HCT116 (cell line): ENCODE results near the gene LKAAEAR1. TPM values are rescaled to one million over a fixed set of nuclear protein-coding genes. Genes with fewer than 3 reads are reported as not detected.

Source experiments
- ATAC-seq: fragments of 200-7000 bp; cut with Tn5 transposase; 2 replicates; pipeline ENCODE4 v1.9.1; 2020; ENCODE audit warnings: mild to moderate bottlenecking, moderate library complexity
- BruUV-seq: library from RNA; stranded (reverse); fragments of 400-500 nt; replicated peaks from 2 replicates; lab custom pipeline; 2021; lab: Mats Ljungman, UMichigan
- CTCF ChIA-PET: fragments of 300-600 bp; sonication (Branson Sonifier 250); formaldehyde crosslinking; loops from one replicate; lab custom pipeline; 2021; ENCODE audit warnings: antibody characterized with exemption; lab: Charles Lee
- POLR2A ChIA-PET: fragments of 300-600, 350-600 bp; sonication (Branson Sonifier 250); formaldehyde crosslinking; loops from one replicate; lab custom pipeline; 2021; ENCODE audit warnings: antibody characterized with exemption; lab: Charles Lee
- RAD21 ChIA-PET, 2 experiments: fragments of 300-600 bp; sonication (Branson Sonifier 250); formaldehyde crosslinking; loops; one replicate each; lab custom pipeline; 2023; ENCODE audit warnings: low total read pairs in 2 of 2; ENCODE audit not compliant: uncharacterized antibody in 2 of 2, unreplicated experiment in 2 of 2, low non-redundant PET in 1 of 2; lab: Charles Lee
- DNase-seq: peaks from one replicate; pipeline ENCODE4 v3.0.0-alpha.2; 2010; ENCODE audit warnings: low read depth, low spot score
- H2AFZ ChIP-seq: fragments of 200-600 bp; shearing (Covaris generic), sonication (generic); 2 replicates; pipeline ENCODE4 v1.6.1; 2017; ENCODE audit warnings: low read depth, mixed run types, mixed read lengths, antibody characterized with exemption, low read length; ENCODE audit not compliant: poor library complexity, severe bottlenecking
- H3K27ac ChIP-seq: 2 replicates; pipeline ENCODE4 v1.5.1; 2012; ENCODE audit warnings: low read depth, low read length
- H3K27me3 ChIP-seq: fragments of 200-600 bp; sonication (generic); 2 replicates; pipeline ENCODE4 v1.6.1; 2016; ENCODE audit warnings: mixed run types, low read length, mixed read lengths; ENCODE audit not compliant: insufficient read depth
- H3K36me3 ChIP-seq, 2 experiments: fragments of 200-500 bp in 1 of 2; fragments of 200-600 bp in 1 of 2; sonication (Bioruptor generic) in 1 of 2; sonication (generic) in 1 of 2; 2 replicates each; pipeline versions ENCODE4 v1.5.1 to v1.6.1; 2014 to 2016; ENCODE audit warnings: low read length in 2 of 2, inconsistent platforms in 1 of 2, mixed read lengths in 1 of 2, mixed run types in 1 of 2; ENCODE audit not compliant: insufficient read depth in 2 of 2, control insufficient read depth in 1 of 2
- H3K4me1 ChIP-seq, 2 experiments: fragments of 200-600 bp in 1 of 2; sonication (generic) in 1 of 2; 2 replicates each; pipeline versions ENCODE4 v1.5.1 to v1.6.1; 2012 to 2017; ENCODE audit warnings: low read length in 2 of 2, inconsistent platforms in 1 of 2, mild to moderate bottlenecking in 1 of 2, mixed read lengths in 1 of 2, mixed run types in 1 of 2, moderate library complexity in 1 of 2; ENCODE audit not compliant: insufficient read depth in 2 of 2, control insufficient read depth in 1 of 2
- H3K4me2 ChIP-seq: fragments of 200-600 bp; sonication (generic); 2 replicates; pipeline ENCODE4 v1.6.1; 2017; ENCODE audit warnings: mixed run types, low read length, mixed read lengths
- H3K4me3 ChIP-seq, 2 experiments: fragments of 200-600 bp in 1 of 2; sonication (generic) in 1 of 2; replicated peaks in 1 of 2; 2 replicates each; pipeline ENCODE4 v1.5.1; 2011 to 2016; ENCODE audit warnings: low read length in 2 of 2, control low read depth in 1 of 2, low read depth in 1 of 2, mild to moderate bottlenecking in 1 of 2, mixed read lengths in 1 of 2, mixed run types in 1 of 2
- H3K79me2 ChIP-seq: fragments of 200-600 bp; sonication (generic); 2 replicates; pipeline ENCODE4 v1.6.1; 2017; ENCODE audit warnings: mild to moderate bottlenecking, mixed run types, low read length, moderate library complexity, mixed read lengths; ENCODE audit not compliant: insufficient read depth
- H3K9ac ChIP-seq: fragments of 200-600 bp; sonication (generic); 2 replicates; pipeline ENCODE4 v1.6.1; 2016; ENCODE audit warnings: low read length, mixed read lengths
- H3K9me2 ChIP-seq: fragments of 200-600 bp; sonication (generic), shearing (Covaris generic); 2 replicates; pipeline ENCODE4 v1.6.1; 2017; ENCODE audit warnings: mixed run types, mild to moderate bottlenecking, moderate library complexity; ENCODE audit not compliant: insufficient read depth
- H3K9me3 ChIP-seq, 2 experiments: fragments of 200-500 bp in 1 of 2; fragments of 200-600 bp in 1 of 2; sonication (Bioruptor generic) in 1 of 2; sonication (generic) in 1 of 2; 2 replicates each; pipeline ENCODE4 v1.6.1; 2014 to 2017; ENCODE audit warnings: low read length in 2 of 2, mixed read lengths in 2 of 2, inconsistent platforms in 1 of 2, low read depth in 1 of 2, mild to moderate bottlenecking in 1 of 2, mixed run types in 1 of 2, moderate library complexity in 1 of 2; ENCODE audit not compliant: control insufficient read depth in 1 of 2, insufficient read depth in 1 of 2
- H4K20me1 ChIP-seq: fragments of 200-600 bp; sonication (generic), shearing (Covaris generic); 2 replicates; pipeline ENCODE4 v1.6.1; 2017; ENCODE audit warnings: mixed run types, mild to moderate bottlenecking, moderate library complexity; ENCODE audit not compliant: insufficient read depth
- EGR1 ChIP-seq: IDR thresholded peaks from 2 replicates; pipeline ENCODE4 v1.6.1; 2012; ENCODE audit warnings: low read depth
- ELF1 ChIP-seq: IDR thresholded peaks from 2 replicates; pipeline ENCODE4 v1.6.1; 2012; ENCODE audit warnings: low read depth, borderline replicate concordance
- EZH2 ChIP-seq: fragments of 200-600 bp; sonication (generic); IDR thresholded peaks from 2 replicates; pipeline ENCODE4 v1.6.1; 2017; ENCODE audit warnings: antibody characterized with exemption, mixed run types
- EZH2phosphoT487 ChIP-seq: fragments of 200-600 bp; IDR thresholded peaks from 2 replicates; pipeline ENCODE4 v1.6.1; 2018; ENCODE audit warnings: antibody characterized with exemption, borderline replicate concordance
- POLR2A ChIP-seq: IDR thresholded peaks from 2 replicates; pipeline ENCODE4 v1.7.0; 2011; ENCODE audit warnings: borderline replicate concordance; ENCODE audit not compliant: insufficient read depth, insufficient read length; ENCODE audit errors: extremely low read depth
- SIN3A ChIP-seq: IDR thresholded peaks from 2 replicates; pipeline ENCODE4 v1.6.1; 2012; ENCODE audit warnings: low read depth
- SP1 ChIP-seq: IDR thresholded peaks from 2 replicates; pipeline ENCODE4 v1.6.1; 2012; ENCODE audit warnings: low read depth
- SRF ChIP-seq: IDR thresholded peaks from 2 replicates; pipeline ENCODE4 v1.6.1; 2012; ENCODE audit warnings: low read depth
- TCF7L2 ChIP-seq: IDR thresholded peaks from 2 replicates; pipeline ENCODE4 v1.7.0; 2011; ENCODE audit warnings: borderline replicate concordance, inconsistent platforms; ENCODE audit not compliant: insufficient read depth, insufficient read length; ENCODE audit errors: extremely low read depth
- ZFX ChIP-seq: fragments of 450-650 bp; IDR thresholded peaks from 2 replicates; pipeline ENCODE4 v1.6.1; 2017
- ZNF274 ChIP-seq: fragments of 200-500 bp; sonication (Bioruptor generic); IDR thresholded peaks from 2 replicates; pipeline ENCODE4 v1.6.1; 2014; ENCODE audit warnings: mild to moderate bottlenecking, low read depth, low read length, inconsistent platforms
- intact Hi-C: fragments of 100-400 bp; cut with micrococcal nuclease; formaldehyde crosslinking; loops from 2 replicates; pipeline ENCODE4 v1.10.0; 2022
- total RNA-seq: library from RNA; stranded (reverse); gene quantifications from one replicate; pipeline ENCODE4 v1.2.1, GENCODE V29; 2021; ENCODE audit not compliant: unreplicated experiment
- TF ChIP-seq, protein P1 (sequence below), 3 experiments: fragments of 200-600 bp in 1 of 3; sonication (generic) in 1 of 3; IDR thresholded peaks in 2 of 3; conservative IDR thresholded peaks in 1 of 3; 2 replicates each; pipeline ENCODE4 v1.5.1; 2012 to 2017; ENCODE audit warnings: low read depth in 2 of 3, low read length in 2 of 3, antibody characterized with exemption in 1 of 3, borderline replicate concordance in 1 of 3, control low read depth in 1 of 3, mild to moderate bottlenecking in 1 of 3, mixed read lengths in 1 of 3, mixed run types in 1 of 3, moderate library complexity in 1 of 3; ENCODE audit not compliant: insufficient read depth in 1 of 3
- TF ChIP-seq, protein P2 (sequence below): IDR thresholded peaks from 2 replicates; pipeline ENCODE4 v1.6.1; 2012; ENCODE audit warnings: low read depth

LKAAEAR1 gene
- total RNA-seq, 1 experiment from 2014 or later, result not detected

GRCh38 chr20:64082126-64082731 is 2.0 kb downstream of the LKAAEAR1 start:
- TF ChIP-seq POLR2A (no peak), ZFX (no peak), SRF (no peak), ELF1 (no peak), EZH2phosphoT487 (no peak), EZH2 (no peak), SP1 (no peak), EGR1 (no peak), ZNF274 (no peak), SIN3A (no peak), TCF7L2 (no peak)
- TF ChIP-seq, protein P1, sequence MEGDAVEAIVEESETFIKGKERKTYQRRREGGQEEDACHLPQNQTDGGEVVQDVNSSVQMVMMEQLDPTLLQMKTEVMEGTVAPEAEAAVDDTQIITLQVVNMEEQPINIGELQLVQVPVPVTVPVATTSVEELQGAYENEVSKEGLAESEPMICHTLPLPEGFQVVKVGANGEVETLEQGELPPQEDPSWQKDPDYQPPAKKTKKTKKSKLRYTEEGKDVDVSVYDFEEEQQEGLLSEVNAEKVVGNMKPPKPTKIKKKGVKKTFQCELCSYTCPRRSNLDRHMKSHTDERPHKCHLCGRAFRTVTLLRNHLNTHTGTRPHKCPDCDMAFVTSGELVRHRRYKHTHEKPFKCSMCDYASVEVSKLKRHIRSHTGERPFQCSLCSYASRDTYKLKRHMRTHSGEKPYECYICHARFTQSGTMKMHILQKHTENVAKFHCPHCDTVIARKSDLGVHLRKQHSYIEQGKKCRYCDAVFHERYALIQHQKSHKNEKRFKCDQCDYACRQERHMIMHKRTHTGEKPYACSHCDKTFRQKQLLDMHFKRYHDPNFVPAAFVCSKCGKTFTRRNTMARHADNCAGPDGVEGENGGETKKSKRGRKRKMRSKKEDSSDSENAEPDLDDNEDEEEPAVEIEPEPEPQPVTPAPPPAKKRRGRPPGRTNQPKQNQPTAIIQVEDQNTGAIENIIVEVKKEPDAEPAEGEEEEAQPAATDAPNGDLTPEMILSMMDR (IDR thresholded peaks at IDR 0.05 in 2 of 3, conservative IDR thresholded peaks at IDR 0.05 in 1 of 3; ENCODE audit: borderline replicate concordance in 1 of 3, insufficient read depth in 1 of 3, low read depth in 2 of 3, low read length in 2 of 3), result no peak
- TF ChIP-seq, protein P2, sequence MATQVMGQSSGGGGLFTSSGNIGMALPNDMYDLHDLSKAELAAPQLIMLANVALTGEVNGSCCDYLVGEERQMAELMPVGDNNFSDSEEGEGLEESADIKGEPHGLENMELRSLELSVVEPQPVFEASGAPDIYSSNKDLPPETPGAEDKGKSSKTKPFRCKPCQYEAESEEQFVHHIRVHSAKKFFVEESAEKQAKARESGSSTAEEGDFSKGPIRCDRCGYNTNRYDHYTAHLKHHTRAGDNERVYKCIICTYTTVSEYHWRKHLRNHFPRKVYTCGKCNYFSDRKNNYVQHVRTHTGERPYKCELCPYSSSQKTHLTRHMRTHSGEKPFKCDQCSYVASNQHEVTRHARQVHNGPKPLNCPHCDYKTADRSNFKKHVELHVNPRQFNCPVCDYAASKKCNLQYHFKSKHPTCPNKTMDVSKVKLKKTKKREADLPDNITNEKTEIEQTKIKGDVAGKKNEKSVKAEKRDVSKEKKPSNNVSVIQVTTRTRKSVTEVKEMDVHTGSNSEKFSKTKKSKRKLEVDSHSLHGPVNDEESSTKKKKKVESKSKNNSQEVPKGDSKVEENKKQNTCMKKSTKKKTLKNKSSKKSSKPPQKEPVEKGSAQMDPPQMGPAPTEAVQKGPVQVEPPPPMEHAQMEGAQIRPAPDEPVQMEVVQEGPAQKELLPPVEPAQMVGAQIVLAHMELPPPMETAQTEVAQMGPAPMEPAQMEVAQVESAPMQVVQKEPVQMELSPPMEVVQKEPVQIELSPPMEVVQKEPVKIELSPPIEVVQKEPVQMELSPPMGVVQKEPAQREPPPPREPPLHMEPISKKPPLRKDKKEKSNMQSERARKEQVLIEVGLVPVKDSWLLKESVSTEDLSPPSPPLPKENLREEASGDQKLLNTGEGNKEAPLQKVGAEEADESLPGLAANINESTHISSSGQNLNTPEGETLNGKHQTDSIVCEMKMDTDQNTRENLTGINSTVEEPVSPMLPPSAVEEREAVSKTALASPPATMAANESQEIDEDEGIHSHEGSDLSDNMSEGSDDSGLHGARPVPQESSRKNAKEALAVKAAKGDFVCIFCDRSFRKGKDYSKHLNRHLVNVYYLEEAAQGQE, result no peak
- RAD21 ChIA-PET, result no interaction called here
- no peak overlapping the region for H3K4me2 ChIP-seq

More at GRCh38 chr20:64082126-64082731, 2.0 kb downstream of the LKAAEAR1 start:
- ChIA-PET POLR2A (no interaction called here), CTCF (no interaction called here)
- Histone ChIP-seq H3K79me2 (peaks cover 9% of the 10 kb centered on the region; the same call in 1 of the 2 replicates), H3K9me3 (no peaks in the 10 kb centered on the region; a peak in 1 of 4 replicates), H3K27me3 (no peaks in the 10 kb centered on the region), H3K4me1 (peaks cover 14 to 21% of the 10 kb centered on the region in 2 experiments), H4K20me1 (no peaks in the 10 kb centered on the region), H2AFZ (no peak overlapping the region), H3K4me3 (no peak overlapping the region), H3K36me3 (no peaks in the 10 kb centered on the region), H3K9me2 (no peaks in the 10 kb centered on the region), H3K9ac (no peak overlapping the region), H3K27ac (no peak overlapping the region)
- no peak for DNase-seq
- BruUV-seq, result no TSS peak
- intact Hi-C loops, result no loop called here
- no peak for ATAC-seq
